GM12801 (cell line): ENCODE data around the gene HES1.

ENCODE experiments used
- TF ChIP-seq, protein P1 (sequence below): IDR thresholded peaks from one replicate; pipeline ENCODE4 v1.5.1; 2011; ENCODE audit warnings: control low read depth; ENCODE audit not compliant: insufficient read length; ENCODE audit errors: extremely low read depth

The HES1 gene

DNA sequence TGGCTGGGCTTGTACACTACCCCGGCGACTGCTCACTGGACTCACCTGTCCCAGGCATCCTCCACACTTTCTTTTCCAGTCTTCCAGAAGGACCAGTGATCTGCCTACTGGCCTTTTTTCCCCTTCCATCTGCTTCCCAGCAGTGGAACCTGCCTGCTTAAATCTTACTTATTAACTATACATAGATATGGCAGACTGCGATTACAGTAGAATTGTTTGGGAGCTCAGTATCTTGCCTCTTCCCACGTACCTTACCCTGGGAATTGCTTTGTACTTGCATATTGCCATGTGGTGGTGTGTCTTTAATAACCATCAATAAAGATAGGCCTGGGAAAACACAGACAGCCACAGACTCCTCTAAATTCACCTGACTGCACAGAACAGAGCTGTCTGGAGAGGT lies 11.8 kb upstream of the HES1 start:
- TF ChIP-seq, protein P1, sequence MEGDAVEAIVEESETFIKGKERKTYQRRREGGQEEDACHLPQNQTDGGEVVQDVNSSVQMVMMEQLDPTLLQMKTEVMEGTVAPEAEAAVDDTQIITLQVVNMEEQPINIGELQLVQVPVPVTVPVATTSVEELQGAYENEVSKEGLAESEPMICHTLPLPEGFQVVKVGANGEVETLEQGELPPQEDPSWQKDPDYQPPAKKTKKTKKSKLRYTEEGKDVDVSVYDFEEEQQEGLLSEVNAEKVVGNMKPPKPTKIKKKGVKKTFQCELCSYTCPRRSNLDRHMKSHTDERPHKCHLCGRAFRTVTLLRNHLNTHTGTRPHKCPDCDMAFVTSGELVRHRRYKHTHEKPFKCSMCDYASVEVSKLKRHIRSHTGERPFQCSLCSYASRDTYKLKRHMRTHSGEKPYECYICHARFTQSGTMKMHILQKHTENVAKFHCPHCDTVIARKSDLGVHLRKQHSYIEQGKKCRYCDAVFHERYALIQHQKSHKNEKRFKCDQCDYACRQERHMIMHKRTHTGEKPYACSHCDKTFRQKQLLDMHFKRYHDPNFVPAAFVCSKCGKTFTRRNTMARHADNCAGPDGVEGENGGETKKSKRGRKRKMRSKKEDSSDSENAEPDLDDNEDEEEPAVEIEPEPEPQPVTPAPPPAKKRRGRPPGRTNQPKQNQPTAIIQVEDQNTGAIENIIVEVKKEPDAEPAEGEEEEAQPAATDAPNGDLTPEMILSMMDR, result no peak

DNA sequence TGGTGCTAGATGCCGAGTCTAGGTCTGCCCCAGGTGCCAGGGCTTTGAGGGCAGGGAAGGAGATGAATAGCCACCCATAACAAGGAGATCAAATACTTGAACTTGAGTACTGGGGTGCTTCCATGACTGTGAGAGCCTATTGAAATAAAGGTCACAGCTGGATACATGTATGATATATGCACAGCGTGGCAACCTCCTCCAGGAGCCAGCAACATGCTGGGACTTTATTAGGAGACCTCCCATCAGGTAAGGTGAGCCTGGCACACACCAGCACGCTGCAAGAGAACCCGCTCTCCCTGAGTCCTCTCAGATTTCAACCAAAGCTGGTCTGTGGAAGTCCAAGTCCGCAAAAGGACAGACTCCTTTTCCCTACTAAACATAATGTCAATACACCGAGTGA lies 10.5 kb upstream of the HES1 start:
- TF ChIP-seq, protein P1, result no peak

DNA sequence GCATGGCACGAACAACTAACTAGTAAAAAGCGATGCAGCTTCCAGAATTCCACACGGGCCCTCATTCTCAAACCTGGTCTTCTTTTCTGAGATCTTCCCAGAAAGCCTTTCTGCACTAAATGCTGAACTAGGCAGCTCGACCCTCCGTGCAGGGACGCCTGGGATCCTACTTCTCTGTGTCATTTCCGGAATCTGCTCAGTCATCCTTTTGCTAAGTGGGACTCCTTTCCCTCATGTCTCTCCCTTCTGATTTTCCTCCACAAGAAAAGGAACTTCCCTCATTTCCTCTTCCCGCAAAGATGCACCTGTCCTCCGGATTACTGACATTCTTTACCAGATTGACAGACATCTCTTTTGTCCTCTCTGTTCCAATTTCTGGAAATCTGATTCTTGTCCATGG lies 9.2 kb upstream of the HES1 start:
- TF ChIP-seq, protein P1, result no peak

DNA sequence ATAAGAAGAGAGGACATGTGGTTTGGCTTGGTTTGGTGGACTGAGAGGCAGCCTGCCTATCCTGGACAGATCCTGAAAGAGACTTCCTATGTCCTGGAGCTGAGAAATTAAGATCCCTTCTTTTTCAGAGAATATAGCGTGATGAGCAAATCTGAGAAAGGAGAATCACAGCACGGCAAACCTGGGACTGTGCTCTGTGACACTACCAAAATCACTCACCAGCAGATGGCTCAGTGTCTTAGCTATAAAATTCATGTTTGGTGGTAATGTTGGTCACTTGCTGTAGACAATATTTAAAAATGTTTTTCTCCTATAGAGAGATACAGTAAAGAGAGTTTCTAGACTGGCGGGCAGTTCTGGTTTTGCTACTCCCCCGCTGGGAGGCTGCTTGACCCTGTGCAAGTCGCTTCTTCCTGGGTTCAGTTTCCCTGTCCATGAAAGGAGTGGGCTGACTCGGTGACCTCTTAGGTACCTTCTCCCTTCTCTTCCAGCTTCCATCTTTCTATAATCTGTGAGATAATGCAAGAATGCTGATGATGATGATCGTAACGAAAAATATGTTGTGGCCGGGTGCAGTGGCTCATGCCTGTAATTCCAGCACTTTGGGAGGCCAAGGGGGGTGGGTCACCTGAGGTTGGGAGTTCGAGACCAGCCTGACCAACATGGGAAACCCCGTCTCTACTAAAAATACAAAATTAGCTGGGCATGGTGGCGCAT lies 7.6 kb upstream of the HES1 start:
- TF ChIP-seq, protein P1, result no peak

DNA sequence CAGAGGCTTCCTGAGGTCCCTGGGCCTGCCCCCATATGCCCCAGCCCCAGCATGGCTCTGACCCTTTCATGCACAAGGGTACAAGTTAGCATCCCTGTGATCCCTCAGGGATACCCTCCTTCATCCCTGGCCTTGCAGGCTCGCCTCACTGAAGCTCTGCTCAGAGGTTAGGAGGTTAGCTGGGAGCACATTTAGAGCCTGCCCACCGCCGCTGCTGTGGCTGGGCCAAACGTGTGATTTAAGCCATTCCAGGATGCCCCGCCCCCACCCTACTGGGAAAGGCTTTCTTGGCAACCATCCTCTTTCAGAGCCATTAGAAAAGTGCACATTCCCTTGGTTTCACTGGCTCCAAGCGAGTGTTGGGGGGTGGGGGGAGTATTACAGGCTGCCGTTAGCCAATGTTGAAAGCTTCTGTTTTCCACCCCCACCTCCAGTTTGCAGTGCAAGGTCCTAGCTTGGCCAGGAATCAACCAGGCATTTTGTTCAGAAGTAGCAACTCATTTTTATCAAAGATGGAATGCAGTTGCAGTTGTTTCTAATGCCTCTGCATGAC lies 6.3 kb upstream of the HES1 start:
- TF ChIP-seq, protein P1, result no peak

DNA sequence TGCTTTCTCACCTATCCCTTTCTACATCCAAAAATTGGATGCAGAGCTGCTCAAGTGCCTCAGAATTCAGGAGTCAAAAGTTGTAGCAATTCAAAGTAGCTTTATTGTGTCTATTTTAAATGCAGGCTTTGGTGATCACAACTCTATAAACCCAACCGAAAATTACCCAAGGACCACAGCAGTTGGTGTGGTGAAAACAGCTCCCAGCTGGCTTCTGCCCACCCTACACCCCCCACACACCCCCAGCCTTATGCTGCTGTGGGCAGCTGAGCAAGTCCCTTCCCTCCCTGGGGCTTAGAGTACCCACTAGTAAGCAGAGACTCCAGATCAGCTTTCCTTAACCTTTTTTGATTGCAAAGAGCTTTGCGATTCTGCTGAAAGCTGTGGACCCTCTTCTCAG lies 5.8 kb upstream of the HES1 start:
- TF ChIP-seq, protein P1, result no peak

DNA sequence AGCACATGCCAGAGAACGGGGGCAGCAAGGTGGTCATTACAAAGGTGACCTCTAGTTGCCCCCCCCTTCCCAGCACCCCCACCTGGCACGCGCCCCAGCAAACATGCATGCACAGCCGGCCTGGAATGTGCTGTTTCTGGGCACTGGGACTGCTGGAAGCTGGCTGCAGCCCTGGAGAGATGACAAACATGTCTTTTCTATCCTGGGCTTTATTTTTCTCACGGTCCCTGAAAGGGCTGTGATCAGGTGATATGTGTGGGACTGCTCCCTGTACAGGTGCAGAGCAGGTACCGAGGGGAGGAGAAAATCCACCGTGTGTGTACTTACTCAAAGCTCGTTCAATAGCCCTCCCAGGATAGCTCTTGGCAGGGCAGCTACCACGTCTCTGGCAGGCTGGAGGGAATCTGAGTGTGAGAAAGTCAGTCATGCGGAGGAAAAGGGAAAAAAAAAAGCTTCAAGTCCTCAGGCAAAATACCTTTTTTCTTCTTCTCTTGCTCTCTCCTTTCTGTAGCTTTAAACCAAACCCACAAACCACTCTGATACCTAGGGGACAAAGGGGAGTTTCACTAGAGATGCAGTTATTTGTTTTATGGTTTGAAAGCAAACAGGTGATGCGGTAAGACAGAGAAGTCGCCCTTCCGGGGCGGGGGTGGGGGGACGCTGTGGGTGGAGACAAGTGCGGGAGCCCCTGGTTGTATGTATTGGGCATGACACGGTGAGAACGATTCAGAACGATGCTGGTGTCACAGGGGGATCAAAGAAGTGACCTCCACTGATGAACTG lies 5.0 kb upstream of the HES1 start:
- TF ChIP-seq, protein P1, result no peak
